Glomerular visceral epithelial cell (primary cell): Measurements from ENCODE around the gene CACNA1E.

Source experiments
- DNase-seq: peaks from one replicate; pipeline ENCODE4 v3.0.0-alpha.2; 2016; ENCODE audit errors: extremely low spot score

CACNA1E gene

GRCh38 chr1:181484821-181485220 is 1.5 kb downstream of the CACNA1E start:
- DNase-seq = no peak

- DNase-seq = no peak
Observed at GRCh38 chr1:181485287-181486097, 2.2 kb downstream of the CACNA1E start.

- DNase-seq = no peak
Observed at GRCh38 chr1:181486098-181486420, 2.7 kb downstream of the CACNA1E start.

- DNase-seq = no peak
Observed at GRCh38 chr1:181488866-181489265, 5.5 kb downstream of the CACNA1E start.

GRCh38 chr1:181490276-181490675 is 7.0 kb downstream of the CACNA1E start:
- no peak for DNase-seq

- DNase-seq = no peak
Observed at GRCh38 chr1:181490740-181491712, 7.7 kb downstream of the CACNA1E start.

GRCh38 chr1:181493166-181493565 is 9.8 kb downstream of the CACNA1E start:
- no peak for DNase-seq

- no peak for DNase-seq
Observed at GRCh38 chr1:181493885-181494284, 10.6 kb downstream of the CACNA1E start.

- no peak for DNase-seq
Observed at GRCh38 chr1:181496759-181497158, 13.4 kb downstream of the CACNA1E start.

GRCh38 chr1:181497870-181498269 is 14.6 kb downstream of the CACNA1E start:
- no peak for DNase-seq

GRCh38 chr1:181499825-181500224 is 16.5 kb downstream of the CACNA1E start:
- DNase-seq = no peak

GRCh38 chr1:181500636-181501035 is 17.3 kb downstream of the CACNA1E start:
- DNase-seq = no peak

GRCh38 chr1:181501612-181502011 is 18.3 kb downstream of the CACNA1E start:
- no peak for DNase-seq

- DNase-seq = no peak
Observed at GRCh38 chr1:181503171-181503810, 20.0 kb downstream of the CACNA1E start.

- DNase-seq = no peak
Observed at GRCh38 chr1:181504399-181504842, 21.1 kb downstream of the CACNA1E start.

- no peak for DNase-seq
Observed at GRCh38 chr1:181506563-181507353, 23.4 kb downstream of the CACNA1E start.

GRCh38 chr1:181508486-181509165 is 25.3 kb downstream of the CACNA1E start:
- no peak for DNase-seq

- no peak for DNase-seq
Observed at GRCh38 chr1:181513786-181514297, 30.5 kb downstream of the CACNA1E start.

- DNase-seq = no peak
Observed at GRCh38 chr1:181514298-181515290, 31.3 kb downstream of the CACNA1E start.
